Measurements from ENCODE around the gene CHN1. TPM values are rescaled to one million over a fixed set of nuclear protein-coding genes. Genes with fewer than 3 reads are reported as not detected.

CHN1 gene
- total RNA-seq, 1 donor from 2014 or later: 45.0 TPM

DNA sequence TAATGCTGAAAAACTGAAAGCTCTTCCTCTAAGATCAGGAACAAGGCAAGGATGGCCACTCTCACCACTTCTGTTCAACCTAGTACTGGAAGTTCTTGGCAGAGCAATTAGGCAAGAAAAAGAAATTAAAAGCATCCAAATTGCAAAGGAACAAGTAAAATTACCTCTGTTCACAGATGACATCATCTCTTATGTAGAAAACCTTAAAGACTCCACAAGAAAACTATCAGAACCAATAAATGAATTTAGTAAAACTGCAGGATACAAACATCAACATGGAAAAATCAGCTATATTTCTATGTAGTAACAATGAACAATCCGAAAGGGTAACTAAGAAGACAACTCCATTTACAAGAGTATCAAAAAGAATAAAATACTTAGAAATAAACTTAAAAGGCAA is 112.2 kb downstream of the CHN1 start:
- no peak overlapping the region for H3K27ac Mint-ChIP-seq
- H4K20me1 ChIP-seq (ENCODE audit: low read depth): no peaks in the 10 kb centered on the region
- H3K9me3 Mint-ChIP-seq: peaks cover 6% of the 10 kb centered on the region
- no peak for TF ChIP-seq EZH2 (IDR thresholded peaks at IDR 0.05)
- TF ChIP-seq, protein P1, sequence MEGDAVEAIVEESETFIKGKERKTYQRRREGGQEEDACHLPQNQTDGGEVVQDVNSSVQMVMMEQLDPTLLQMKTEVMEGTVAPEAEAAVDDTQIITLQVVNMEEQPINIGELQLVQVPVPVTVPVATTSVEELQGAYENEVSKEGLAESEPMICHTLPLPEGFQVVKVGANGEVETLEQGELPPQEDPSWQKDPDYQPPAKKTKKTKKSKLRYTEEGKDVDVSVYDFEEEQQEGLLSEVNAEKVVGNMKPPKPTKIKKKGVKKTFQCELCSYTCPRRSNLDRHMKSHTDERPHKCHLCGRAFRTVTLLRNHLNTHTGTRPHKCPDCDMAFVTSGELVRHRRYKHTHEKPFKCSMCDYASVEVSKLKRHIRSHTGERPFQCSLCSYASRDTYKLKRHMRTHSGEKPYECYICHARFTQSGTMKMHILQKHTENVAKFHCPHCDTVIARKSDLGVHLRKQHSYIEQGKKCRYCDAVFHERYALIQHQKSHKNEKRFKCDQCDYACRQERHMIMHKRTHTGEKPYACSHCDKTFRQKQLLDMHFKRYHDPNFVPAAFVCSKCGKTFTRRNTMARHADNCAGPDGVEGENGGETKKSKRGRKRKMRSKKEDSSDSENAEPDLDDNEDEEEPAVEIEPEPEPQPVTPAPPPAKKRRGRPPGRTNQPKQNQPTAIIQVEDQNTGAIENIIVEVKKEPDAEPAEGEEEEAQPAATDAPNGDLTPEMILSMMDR (IDR thresholded peaks at IDR 0.05): no peak
- TF ChIP-seq EZH2phosphoT487 (IDR thresholded peaks at IDR 0.05): no peak
- H3K27me3 Mint-ChIP-seq (ENCODE audit: insufficient read depth, low read depth): peaks cover 2% of the 10 kb centered on the region
- peaks cover 5% of the 10 kb centered on the region for H3K36me3 ChIP-seq
- no peak overlapping the region for H3K4me2 ChIP-seq
- peaks cover 6% of the 10 kb centered on the region for H3F3A ChIP-seq (ENCODE audit: low read depth)
- no peak overlapping the region for H3K9ac ChIP-seq
- no peak overlapping the region for H3K4me3 ChIP-seq
- no peak for DNase-seq (ENCODE audit: low spot score)
- peaks cover 16% of the 10 kb centered on the region for H3K4me1 ChIP-seq
- no peaks in the 10 kb centered on the region for H3K9me3 ChIP-seq (ENCODE audit: low read depth)
- H3K79me2 ChIP-seq (ENCODE audit: low read depth): peaks cover 23% of the 10 kb centered on the region
- peaks cover 3% of the 10 kb centered on the region for H3K4me1 Mint-ChIP-seq
- H2AFZ ChIP-seq (replicated peaks): no peak overlapping the region
- no peaks in the 10 kb centered on the region for H3K27me3 ChIP-seq
- H3K36me3 Mint-ChIP-seq: peaks cover 30% of the 10 kb centered on the region
- H3K4me3 Mint-ChIP-seq: no peak overlapping the region
- H3K27ac ChIP-seq: peak overlapping the region; percentile 32

DNA sequence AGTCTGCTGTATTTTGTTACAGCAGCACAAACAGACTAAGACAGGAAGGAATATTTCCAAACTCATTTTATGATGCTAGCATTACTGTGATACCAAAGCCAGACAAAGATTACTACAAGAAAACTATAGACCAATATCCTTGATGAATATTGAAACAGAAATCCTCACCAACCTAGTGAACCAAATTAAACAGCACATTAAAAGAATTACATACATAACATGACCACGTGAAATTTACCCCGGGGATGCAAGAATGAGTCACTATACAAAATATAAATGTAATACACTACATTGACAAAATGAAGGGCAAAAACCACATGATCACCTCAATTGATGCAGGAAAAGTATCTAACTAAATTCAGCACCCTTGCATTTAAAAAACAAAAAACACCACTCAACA is 112.6 kb downstream of the CHN1 start:
- Mint-ChIP-seq H3K36me3 (peaks cover 30% of the 10 kb centered on the region), H3K9me3 (peaks cover 6% of the 10 kb centered on the region), H3K4me1 (peaks cover 3% of the 10 kb centered on the region), H3K27me3 (ENCODE audit: insufficient read depth, low read depth) (peaks cover 2% of the 10 kb centered on the region), H3K27ac (no peak overlapping the region), H3K4me3 (no peak overlapping the region)
- Histone ChIP-seq H3K27ac (peak overlapping the region; percentile 32), H3K36me3 (peaks cover 5% of the 10 kb centered on the region), H4K20me1 (ENCODE audit: low read depth) (no peaks in the 10 kb centered on the region), H3K27me3 (no peaks in the 10 kb centered on the region), H3K9ac (no peak overlapping the region), H3K4me1 (peaks cover 16% of the 10 kb centered on the region), H3K4me2 (no peak overlapping the region), H3K4me3 (no peak overlapping the region), H3F3A (ENCODE audit: low read depth) (peaks cover 6% of the 10 kb centered on the region), H3K79me2 (ENCODE audit: low read depth) (peaks cover 23% of the 10 kb centered on the region), H2AFZ (replicated peaks) (no peak overlapping the region), H3K9me3 (ENCODE audit: low read depth) (no peaks in the 10 kb centered on the region)
- TF ChIP-seq EZH2 (IDR thresholded peaks at IDR 0.05) (no peak), EZH2phosphoT487 (IDR thresholded peaks at IDR 0.05) (no peak)
- TF ChIP-seq, protein P1 (IDR thresholded peaks at IDR 0.05): no peak
- no peak for DNase-seq (ENCODE audit: low spot score)

DNA sequence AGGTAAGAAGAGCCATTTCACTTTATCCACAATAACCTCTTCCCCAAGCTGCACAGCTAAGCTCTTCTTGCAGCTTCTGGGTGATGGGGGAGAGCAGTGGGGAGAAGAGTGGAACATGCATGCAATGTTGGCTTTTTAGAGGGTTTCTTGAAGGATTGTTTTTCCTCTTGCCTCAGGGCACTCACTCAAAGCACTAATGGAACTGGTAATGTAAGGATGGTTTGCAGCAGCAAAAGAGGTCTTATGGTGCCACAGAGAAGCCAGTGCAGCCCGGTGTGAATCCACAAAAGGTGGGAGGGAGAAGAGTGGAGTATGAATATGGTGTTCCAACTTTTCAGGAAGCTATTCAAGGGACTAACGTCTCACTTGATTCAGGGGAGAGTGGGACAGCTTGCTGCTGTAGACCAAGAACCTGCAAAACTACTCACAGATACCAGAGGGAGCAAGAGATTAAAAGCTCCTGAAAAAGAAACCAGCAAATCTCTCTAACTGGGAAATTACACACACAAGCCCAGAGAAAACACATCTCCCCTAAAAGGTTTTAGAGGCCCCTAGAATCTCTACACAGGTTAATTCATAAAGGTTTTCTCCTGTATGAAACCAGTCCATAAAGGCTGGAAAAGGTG is 116.4 kb downstream of the CHN1 start:
- Histone ChIP-seq H3K36me3 (no peaks in the 10 kb centered on the region), H3K27ac (peak overlapping the region; percentile 36), H3K79me2 (ENCODE audit: low read depth) (peaks cover 45% of the 10 kb centered on the region), H3F3A (ENCODE audit: low read depth) (peaks cover 15% of the 10 kb centered on the region), H3K27me3 (no peaks in the 10 kb centered on the region), H2AFZ (replicated peaks) (no peak overlapping the region), H3K4me3 (no peak overlapping the region), H3K4me1 (peaks cover 16% of the 10 kb centered on the region), H3K4me2 (peak overlapping the region; percentile 29), H3K9ac (no peak overlapping the region), H4K20me1 (ENCODE audit: low read depth) (no peaks in the 10 kb centered on the region), H3K9me3 (ENCODE audit: low read depth) (no peaks in the 10 kb centered on the region)
- peaks cover 26% of the 10 kb centered on the region for H3K36me3 Mint-ChIP-seq
- peaks cover 3% of the 10 kb centered on the region for H3K4me1 Mint-ChIP-seq
- H3K4me3 Mint-ChIP-seq: no peak overlapping the region
- DNase-seq (ENCODE audit: low spot score): no peak
- H3K27me3 Mint-ChIP-seq (ENCODE audit: insufficient read depth, low read depth): peaks cover 7% of the 10 kb centered on the region
- H3K27ac Mint-ChIP-seq: no peak overlapping the region
- peaks cover 6% of the 10 kb centered on the region for H3K9me3 Mint-ChIP-seq
- TF ChIP-seq, protein P1 (IDR thresholded peaks at IDR 0.05): no peak
- TF ChIP-seq EZH2 (IDR thresholded peaks at IDR 0.05) (no peak), EZH2phosphoT487 (IDR thresholded peaks at IDR 0.05) (no peak)

All from neural progenitor cell (in vitro differentiated cells).